Measurements from ENCODE around the gene RBBP8NL.
A peak's percentile ranks its signal among the peaks of the same experiment; 100 is the strongest.
"Not testable (repeated sequence)": the region's sequence is repeated elsewhere in the genome, so short reads cannot be mapped to it uniquely, and the experiment has no call there.

Gene RBBP8NL

GRCh38 chr20:62428002-62428372 is 648 bp upstream of the RBBP8NL start:
- no CpG with 5 or more reads among the region's 10 CpGs for WGBS (ENCODE audit: extremely low coverage, insufficient coverage, insufficient read length)
- no peak overlapping the region for H4K12ac ChIP-seq (ENCODE audit: low read depth, low read length)

GRCh38 chr20:62426699-62427131 is 624 bp downstream of the RBBP8NL start:
- H3K18ac ChIP-seq (ENCODE audit: low read length), result peak overlapping the region; percentile 89
- peak overlapping the region; percentile 85 for H2BK12ac ChIP-seq (ENCODE audit: low read length)
- H2BK5ac ChIP-seq (ENCODE audit: low read depth, low read length, poor library complexity), result peak overlapping the region; percentile 92
- H3K23ac ChIP-seq (ENCODE audit: low read length), result no peak overlapping the region
- H3K4me2 ChIP-seq (ENCODE audit: low read length), result peak overlapping the region; percentile 77
- peak overlapping the region; percentile 82 for H3K4ac ChIP-seq (ENCODE audit: low read depth, low read length)
- DNase-seq, result peak; percentile 23 to 45
- peak overlapping the region; percentile 72 for H2AFZ ChIP-seq (ENCODE audit: insufficient read depth, low read length, poor library complexity)
- H3K79me2 ChIP-seq (ENCODE audit: control insufficient read depth, insufficient read depth, low read length, poor library complexity), result peaks cover 13% of the 10 kb centered on the region
- peak overlapping the region; percentile 94 for H2BK120ac ChIP-seq (ENCODE audit: insufficient read depth, low read length, poor library complexity)
- H4K91ac ChIP-seq (ENCODE audit: low read depth, low read length), result peak overlapping the region; percentile 97
- peak overlapping the region; percentile 72 for H4K12ac ChIP-seq (ENCODE audit: low read depth, low read length)
- no peaks in the 10 kb centered on the region for H3K27me3 ChIP-seq (ENCODE audit: insufficient read depth, low read length)
- peak overlapping the region; percentile 85 for H2AK5ac ChIP-seq (ENCODE audit: low read length)
- peaks cover 2% of the 10 kb centered on the region for H3K9me3 ChIP-seq (ENCODE audit: insufficient read depth, low read depth, low read length)
- no CpG with 5 or more reads among the region's 22 CpGs for WGBS (ENCODE audit: extremely low coverage, insufficient coverage, insufficient read length)
- peak overlapping the region; percentile 57 for H3K4me3 ChIP-seq (ENCODE audit: low read depth, low read length)
- peaks cover 38 to 45% of the 10 kb centered on the region in 2 experiments for H3K4me1 ChIP-seq (ENCODE audit: control insufficient read depth in 1 of 2, insufficient read depth in 2 of 2, low read length in 2 of 2)
- H3K27ac ChIP-seq (ENCODE audit: low read depth, low read length), result peak overlapping the region; percentile 97
- H3K9ac ChIP-seq (ENCODE audit: low read length), result no peak overlapping the region
- peak overlapping the region; percentile 90 for H3K14ac ChIP-seq (ENCODE audit: low read length)
- peaks cover 0 to under 1% of the 10 kb centered on the region in 2 experiments for H3K36me3 ChIP-seq (ENCODE audit: control insufficient read depth in 1 of 2, insufficient read depth in 2 of 2, low read length in 2 of 2)
- H3K79me1 ChIP-seq (ENCODE audit: low read length), result peaks cover 23% of the 10 kb centered on the region
- peak overlapping the region; percentile 87 for H4K8ac ChIP-seq (ENCODE audit: low read depth, low read length)

More at GRCh38 chr20:62428002-62428372, 648 bp upstream of the RBBP8NL start:
- Histone ChIP-seq H2AFZ (ENCODE audit: insufficient read depth, low read length, poor library complexity) (peak overlapping the region; percentile 40), H3K9ac (ENCODE audit: low read length) (no peak overlapping the region), H4K8ac (ENCODE audit: low read depth, low read length) (peak overlapping the region; percentile 44), H3K23ac (ENCODE audit: low read length) (no peak overlapping the region), H3K4ac (ENCODE audit: low read depth, low read length) (no peak overlapping the region), H3K14ac (ENCODE audit: low read length) (peak overlapping the region; percentile 61), H3K4me1 (ENCODE audit: control insufficient read depth in 1 of 2, insufficient read depth in 2 of 2, low read length in 2 of 2) (peaks cover 38 to 45% of the 10 kb centered on the region in 2 experiments), H3K27me3 (ENCODE audit: insufficient read depth, low read length) (no peaks in the 10 kb centered on the region), H2AK5ac (ENCODE audit: low read length) (peak overlapping the region; percentile 69), H3K79me1 (ENCODE audit: low read length) (peaks cover 23% of the 10 kb centered on the region), H3K79me2 (ENCODE audit: control insufficient read depth, insufficient read depth, low read length, poor library complexity) (peaks cover 13% of the 10 kb centered on the region), H2BK120ac (ENCODE audit: insufficient read depth, low read length, poor library complexity) (peak overlapping the region; percentile 91), H3K36me3 (ENCODE audit: control insufficient read depth in 1 of 2, insufficient read depth in 2 of 2, low read length in 2 of 2) (no peaks in the 10 kb centered on the region), H2BK5ac (ENCODE audit: low read depth, low read length, poor library complexity) (peak overlapping the region; percentile 52), H3K4me2 (ENCODE audit: low read length) (peak overlapping the region; percentile 11), H4K91ac (ENCODE audit: low read depth, low read length) (peak overlapping the region; percentile 89), H2BK12ac (ENCODE audit: low read length) (peak overlapping the region; percentile 70), H3K9me3 (ENCODE audit: insufficient read depth, low read depth, low read length) (peaks cover 2% of the 10 kb centered on the region), H3K27ac (ENCODE audit: low read depth, low read length) (peak overlapping the region; percentile 58), H3K4me3 (ENCODE audit: low read depth, low read length) (no peak overlapping the region), H3K18ac (ENCODE audit: low read length) (peak overlapping the region; percentile 4)
- no peak for DNase-seq

- not testable (repeated sequence) for H3K9ac ChIP-seq (ENCODE audit: low read length); H3K27me3 ChIP-seq (ENCODE audit: insufficient read depth, low read length); H3K9me3 ChIP-seq (ENCODE audit: insufficient read depth, low read depth, low read length); H3K27ac ChIP-seq (ENCODE audit: low read depth, low read length); H2BK120ac ChIP-seq (ENCODE audit: insufficient read depth, low read length, poor library complexity); H3K23ac ChIP-seq (ENCODE audit: low read length); H3K36me3 ChIP-seq (ENCODE audit: control insufficient read depth in 1 of 2, insufficient read depth in 2 of 2, low read length in 2 of 2); H3K4ac ChIP-seq (ENCODE audit: low read depth, low read length); H4K12ac ChIP-seq (ENCODE audit: low read depth, low read length); H4K8ac ChIP-seq (ENCODE audit: low read depth, low read length); H2AFZ ChIP-seq (ENCODE audit: insufficient read depth, low read length, poor library complexity); H3K4me2 ChIP-seq (ENCODE audit: low read length); H3K14ac ChIP-seq (ENCODE audit: low read length); H2BK12ac ChIP-seq (ENCODE audit: low read length); H2BK5ac ChIP-seq (ENCODE audit: low read depth, low read length, poor library complexity); H3K4me3 ChIP-seq (ENCODE audit: low read depth, low read length); DNase-seq
- WGBS (ENCODE audit: extremely low coverage, insufficient coverage, insufficient read length), result no CpG with 5 or more reads among the region's 4 CpGs
- peaks cover 13% of the 10 kb centered on the region for H3K79me2 ChIP-seq (ENCODE audit: control insufficient read depth, insufficient read depth, low read length, poor library complexity)
- peaks cover 43 to 52% of the 10 kb centered on the region in 2 experiments for H3K4me1 ChIP-seq (ENCODE audit: control insufficient read depth in 1 of 2, insufficient read depth in 2 of 2, low read length in 2 of 2)
- H2AK5ac ChIP-seq (ENCODE audit: low read length), result peak overlapping the region; percentile 10
- peaks cover 23% of the 10 kb centered on the region for H3K79me1 ChIP-seq (ENCODE audit: low read length)
- H4K91ac ChIP-seq (ENCODE audit: low read depth, low read length), result peak overlapping the region; percentile 3
- H3K18ac ChIP-seq (ENCODE audit: low read length), result peak overlapping the region; percentile 4
Measured at GRCh38 chr20:62426059-62426348, 1.3 kb downstream of the RBBP8NL start.

GRCh38 chr20:62425281-62426058 is 1.9 kb downstream of the RBBP8NL start:
- Histone ChIP-seq H3K4ac (ENCODE audit: low read depth, low read length) (no peak overlapping the region), H3K27ac (ENCODE audit: low read depth, low read length) (no peak overlapping the region), H3K14ac (ENCODE audit: low read length) (no peak overlapping the region), H3K23ac (ENCODE audit: low read length) (no peak overlapping the region), H3K27me3 (ENCODE audit: insufficient read depth, low read length) (no peaks in the 10 kb centered on the region), H3K18ac (ENCODE audit: low read length) (peak overlapping the region; percentile 5), H2AFZ (ENCODE audit: insufficient read depth, low read length, poor library complexity) (no peak overlapping the region), H2BK120ac (ENCODE audit: insufficient read depth, low read length, poor library complexity) (peak overlapping the region; percentile 2), H3K9me3 (ENCODE audit: insufficient read depth, low read depth, low read length) (peaks cover 9% of the 10 kb centered on the region), H3K4me2 (ENCODE audit: low read length) (no peak overlapping the region), H2BK12ac (ENCODE audit: low read length) (no peak overlapping the region), H2AK5ac (ENCODE audit: low read length) (peak overlapping the region; percentile 10), H3K9ac (ENCODE audit: low read length) (no peak overlapping the region), H3K4me3 (ENCODE audit: low read depth, low read length) (no peak overlapping the region), H2BK5ac (ENCODE audit: low read depth, low read length, poor library complexity) (no peak overlapping the region), H3K4me1 (ENCODE audit: control insufficient read depth in 1 of 2, insufficient read depth in 2 of 2, low read length in 2 of 2) (peaks cover 46 to 57% of the 10 kb centered on the region in 2 experiments), H3K79me1 (ENCODE audit: low read length) (peaks cover 23% of the 10 kb centered on the region), H3K36me3 (ENCODE audit: control insufficient read depth in 1 of 2, insufficient read depth in 2 of 2, low read length in 2 of 2) (peaks cover 0 to 4% of the 10 kb centered on the region in 2 experiments), H4K91ac (ENCODE audit: low read depth, low read length) (peak overlapping the region; percentile 3), H4K8ac (ENCODE audit: low read depth, low read length) (no peak overlapping the region), H3K79me2 (ENCODE audit: control insufficient read depth, insufficient read depth, low read length, poor library complexity) (peaks cover 13% of the 10 kb centered on the region), H4K12ac (ENCODE audit: low read depth, low read length) (no peak overlapping the region)
- WGBS (ENCODE audit: extremely low coverage, insufficient coverage, insufficient read length), result no CpG with 5 or more reads among the region's 21 CpGs
- DNase-seq, result no peak
